Measurements from ENCODE around the gene RTN3. TPM values are rescaled to one million over a fixed set of nuclear protein-coding genes. Genes with fewer than 3 reads are reported as not detected.

Gene RTN3
- total RNA-seq, 1 donor from 2014 or later = 29.0 TPM

DNA sequence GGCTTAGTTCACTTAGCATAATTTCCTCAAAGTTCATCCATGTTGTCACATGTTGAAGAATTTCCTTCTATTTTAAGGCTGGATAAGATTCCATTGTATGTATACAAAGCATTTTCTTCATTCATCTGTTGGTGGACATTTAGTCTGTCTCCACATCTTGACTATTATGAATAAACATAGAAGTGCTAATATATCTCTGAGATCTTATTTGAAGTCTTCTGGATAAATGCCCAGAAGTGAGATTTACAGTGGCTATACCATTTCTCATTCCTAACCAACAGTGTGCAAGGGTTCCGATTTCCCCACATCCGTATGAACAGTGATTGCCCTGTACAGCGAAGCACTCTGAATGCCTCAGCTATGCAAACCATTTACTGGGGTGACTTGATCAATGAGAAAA is 93.9 kb downstream of the RTN3 start:
- H3K4me3 ChIP-seq (ENCODE audit: low read depth, low read length) = no peak overlapping the region
- DNase-seq (ENCODE audit: low read depth) (no peak), FAIRE-seq (no peak)
- TF ChIP-seq, protein P1, sequence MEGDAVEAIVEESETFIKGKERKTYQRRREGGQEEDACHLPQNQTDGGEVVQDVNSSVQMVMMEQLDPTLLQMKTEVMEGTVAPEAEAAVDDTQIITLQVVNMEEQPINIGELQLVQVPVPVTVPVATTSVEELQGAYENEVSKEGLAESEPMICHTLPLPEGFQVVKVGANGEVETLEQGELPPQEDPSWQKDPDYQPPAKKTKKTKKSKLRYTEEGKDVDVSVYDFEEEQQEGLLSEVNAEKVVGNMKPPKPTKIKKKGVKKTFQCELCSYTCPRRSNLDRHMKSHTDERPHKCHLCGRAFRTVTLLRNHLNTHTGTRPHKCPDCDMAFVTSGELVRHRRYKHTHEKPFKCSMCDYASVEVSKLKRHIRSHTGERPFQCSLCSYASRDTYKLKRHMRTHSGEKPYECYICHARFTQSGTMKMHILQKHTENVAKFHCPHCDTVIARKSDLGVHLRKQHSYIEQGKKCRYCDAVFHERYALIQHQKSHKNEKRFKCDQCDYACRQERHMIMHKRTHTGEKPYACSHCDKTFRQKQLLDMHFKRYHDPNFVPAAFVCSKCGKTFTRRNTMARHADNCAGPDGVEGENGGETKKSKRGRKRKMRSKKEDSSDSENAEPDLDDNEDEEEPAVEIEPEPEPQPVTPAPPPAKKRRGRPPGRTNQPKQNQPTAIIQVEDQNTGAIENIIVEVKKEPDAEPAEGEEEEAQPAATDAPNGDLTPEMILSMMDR (IDR thresholded peaks at IDR 0.05; ENCODE audit: insufficient read depth, low read length, severe bottlenecking) = no peak
- no peaks in the 10 kb centered on the region for H3K27me3 ChIP-seq (ENCODE audit: control insufficient read depth, insufficient read depth, low read length)
- no peaks in the 10 kb centered on the region for H3K36me3 ChIP-seq (ENCODE audit: control insufficient read depth, insufficient read depth, low read length)

DNA sequence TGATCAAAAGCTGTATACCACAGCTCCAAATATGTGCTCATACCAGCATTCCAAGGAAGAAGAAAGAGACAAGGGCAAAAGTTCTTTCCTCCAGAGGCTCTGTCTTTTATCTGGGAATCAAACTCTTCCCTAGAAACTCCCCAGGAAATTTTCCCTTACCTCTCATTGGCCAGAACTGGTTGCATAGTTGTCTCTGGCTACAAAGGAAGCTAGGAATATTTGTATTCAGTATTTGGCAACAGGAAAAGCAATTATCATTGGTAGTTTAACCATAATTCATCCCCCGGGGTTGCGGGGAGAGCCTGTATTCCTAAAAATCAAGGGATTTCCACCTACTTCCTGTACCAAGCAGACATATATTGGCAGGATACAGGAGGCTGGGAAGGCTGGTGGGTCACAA is 97.7 kb downstream of the RTN3 start:
- Histone ChIP-seq H3K27me3 (ENCODE audit: control insufficient read depth, insufficient read depth, low read length) (no peaks in the 10 kb centered on the region), H3K4me3 (ENCODE audit: low read depth, low read length) (no peak overlapping the region), H3K36me3 (ENCODE audit: control insufficient read depth, insufficient read depth, low read length) (no peaks in the 10 kb centered on the region)
- TF ChIP-seq, protein P1 (IDR thresholded peaks at IDR 0.05; ENCODE audit: insufficient read depth, low read length, severe bottlenecking) = no peak
- DNase-seq (ENCODE audit: low read depth) (no peak), FAIRE-seq (no peak)

DNA sequence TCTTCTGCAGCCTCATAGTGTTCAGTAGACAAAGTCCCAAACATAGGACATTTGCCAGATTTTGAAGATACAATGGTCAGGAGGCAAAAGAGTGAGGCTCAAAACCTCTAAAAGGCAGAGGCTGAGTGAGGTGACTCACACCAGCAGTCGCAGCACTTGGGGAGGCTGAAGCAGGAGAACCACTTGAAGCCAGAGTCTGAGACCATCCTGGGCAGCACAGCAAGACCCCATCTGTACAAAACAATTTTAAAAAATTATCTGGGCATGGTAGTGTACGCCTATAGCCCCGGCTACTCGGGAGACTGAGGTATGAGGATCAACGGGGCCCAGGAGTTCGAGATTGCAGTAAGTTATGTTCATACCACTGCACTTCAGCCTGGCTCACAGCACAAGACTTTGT is 101.4 kb downstream of the RTN3 start:
- DNase-seq (ENCODE audit: low read depth) = no peak
- H3K36me3 ChIP-seq (ENCODE audit: control insufficient read depth, insufficient read depth, low read length) = no peaks in the 10 kb centered on the region
- H3K27me3 ChIP-seq (ENCODE audit: control insufficient read depth, insufficient read depth, low read length) = no peaks in the 10 kb centered on the region
- FAIRE-seq = no peak
- TF ChIP-seq, protein P1 (IDR thresholded peaks at IDR 0.05; ENCODE audit: insufficient read depth, low read length, severe bottlenecking) = no peak
- H3K4me3 ChIP-seq (ENCODE audit: low read depth, low read length) = no peak overlapping the region

DNA sequence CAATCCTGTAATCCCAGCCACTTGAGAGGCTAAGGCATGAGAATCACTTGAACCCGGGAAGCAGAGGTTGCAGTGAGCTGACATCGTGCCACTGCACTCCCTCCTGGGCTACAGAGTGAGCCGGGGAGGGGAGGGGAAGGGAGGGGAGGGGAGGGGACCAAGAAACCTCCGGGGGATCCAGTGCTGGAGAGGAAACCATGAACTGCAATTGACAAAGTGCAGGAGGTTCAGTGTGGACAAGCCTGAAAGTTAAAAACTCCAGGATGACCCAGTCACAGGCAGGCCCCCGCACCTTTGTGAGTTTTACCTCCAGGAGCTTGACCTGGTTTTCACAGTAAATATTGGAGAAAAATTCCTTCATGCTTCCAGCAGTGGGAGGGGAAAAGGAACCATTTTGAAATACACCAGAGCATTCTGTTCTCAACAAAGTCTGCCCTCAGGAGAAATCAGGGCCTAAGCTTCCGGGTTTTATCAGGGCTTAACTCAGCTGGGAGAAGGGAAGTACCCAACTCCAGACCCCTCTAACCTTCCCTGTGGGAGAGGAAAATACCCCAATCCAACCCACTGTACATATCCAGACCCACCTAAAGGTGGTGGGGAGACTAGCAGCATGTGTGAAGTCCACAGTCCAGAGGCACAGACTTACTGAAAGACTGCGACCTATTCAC is 102.8 kb downstream of the RTN3 start:
- H3K27me3 ChIP-seq (ENCODE audit: control insufficient read depth, insufficient read depth, low read length) = no peaks in the 10 kb centered on the region
- FAIRE-seq (no peak), DNase-seq (ENCODE audit: low read depth) (no peak)
- no peaks in the 10 kb centered on the region for H3K36me3 ChIP-seq (ENCODE audit: control insufficient read depth, insufficient read depth, low read length)
- no peak overlapping the region for H3K4me3 ChIP-seq (ENCODE audit: low read depth, low read length)
- TF ChIP-seq, protein P1 (IDR thresholded peaks at IDR 0.05; ENCODE audit: insufficient read depth, low read length, severe bottlenecking) = no peak

GRCh38 chr11:63785823-63786222 is 104.5 kb downstream of the RTN3 start:
- DNase-seq (ENCODE audit: low read depth) (no peak), FAIRE-seq (no peak)

More at GRCh38 chr11:63785823-63786222, 104.5 kb downstream of the RTN3 start:
- TF ChIP-seq, protein P1 (IDR thresholded peaks at IDR 0.05; ENCODE audit: insufficient read depth, low read length, severe bottlenecking) = no peak
- H3K27me3 ChIP-seq (ENCODE audit: control insufficient read depth, insufficient read depth, low read length) = no peaks in the 10 kb centered on the region
- no peaks in the 10 kb centered on the region for H3K36me3 ChIP-seq (ENCODE audit: control insufficient read depth, insufficient read depth, low read length)
- H3K4me3 ChIP-seq (ENCODE audit: low read depth, low read length) = no peak overlapping the region
